GM19193 (cell line): Measurements from ENCODE around the gene OXSR1.

Source experiments
- POLR2A ChIP-seq: IDR thresholded peaks from 4 replicates; pipeline ENCODE4 v1.6.1; 2011; ENCODE audit not compliant: insufficient read depth, insufficient read length; ENCODE audit errors: extremely low read depth

The OXSR1 gene

GRCh38 chr3:38260474-38260873, 95.1 kb downstream of the OXSR1 start:
- TF ChIP-seq POLR2A: no peak

DNA sequence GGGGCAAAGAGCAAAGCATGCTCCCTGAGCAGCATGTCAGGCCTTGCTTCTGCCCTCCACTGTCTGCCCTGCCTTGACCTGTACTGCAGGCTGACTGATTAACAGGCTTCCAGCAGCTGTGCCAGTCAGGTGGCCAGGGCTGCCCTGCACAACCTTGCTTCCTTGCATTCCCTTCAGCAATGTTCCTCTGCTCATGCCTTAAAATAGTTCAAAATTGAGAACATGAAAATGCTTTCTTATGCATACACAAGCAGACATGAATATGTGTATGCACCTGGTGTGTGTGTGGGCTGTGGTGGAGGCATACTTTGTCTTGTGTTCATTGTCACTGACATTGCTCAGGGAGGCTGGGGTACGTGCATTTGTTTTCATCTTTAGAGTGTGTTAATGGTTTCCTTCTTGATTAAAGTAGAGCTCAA, 99.0 kb downstream of the OXSR1 start:
- no peak for TF ChIP-seq POLR2A

DNA sequence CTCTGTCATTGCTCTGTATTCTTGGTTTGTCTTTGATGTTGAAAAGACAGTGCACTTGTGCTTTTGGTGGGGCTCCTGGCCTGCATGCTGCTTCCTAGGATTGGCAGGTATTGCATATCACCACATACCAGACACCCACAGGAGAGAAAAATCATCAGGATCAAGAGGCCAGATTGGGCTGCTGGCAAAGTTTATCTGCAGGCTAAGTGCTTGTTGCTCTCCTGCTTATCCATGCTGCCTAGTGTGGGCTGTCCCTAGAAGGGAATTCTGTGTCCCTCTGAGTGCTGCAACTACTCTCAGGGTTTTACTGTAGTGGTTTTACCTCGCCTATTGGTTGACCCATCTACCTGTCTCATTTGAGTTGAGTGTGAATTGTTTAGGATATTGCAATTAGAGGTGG, 99.4 kb downstream of the OXSR1 start:
- TF ChIP-seq POLR2A: no peak

GRCh38 chr3:38265604-38266307, 100.4 kb downstream of the OXSR1 start, which contains the start of gene SLC22A13:
SLC22A13 (plus strand) TSS chr3:38265812; CDS start chr3:38265861, 49 bp downstream.
- TF ChIP-seq POLR2A: no peak

GRCh38 chr3:38266810-38267209, 101.5 kb downstream of the OXSR1 start:
- no peak for TF ChIP-seq POLR2A

GRCh38 chr3:38267662-38268061, 102.3 kb downstream of the OXSR1 start:
- TF ChIP-seq POLR2A: no peak

GRCh38 chr3:38268087-38268486, 102.8 kb downstream of the OXSR1 start:
- no peak for TF ChIP-seq POLR2A

- TF ChIP-seq POLR2A: no peak
Observed at GRCh38 chr3:38268522-38268921, 103.2 kb downstream of the OXSR1 start.

DNA sequence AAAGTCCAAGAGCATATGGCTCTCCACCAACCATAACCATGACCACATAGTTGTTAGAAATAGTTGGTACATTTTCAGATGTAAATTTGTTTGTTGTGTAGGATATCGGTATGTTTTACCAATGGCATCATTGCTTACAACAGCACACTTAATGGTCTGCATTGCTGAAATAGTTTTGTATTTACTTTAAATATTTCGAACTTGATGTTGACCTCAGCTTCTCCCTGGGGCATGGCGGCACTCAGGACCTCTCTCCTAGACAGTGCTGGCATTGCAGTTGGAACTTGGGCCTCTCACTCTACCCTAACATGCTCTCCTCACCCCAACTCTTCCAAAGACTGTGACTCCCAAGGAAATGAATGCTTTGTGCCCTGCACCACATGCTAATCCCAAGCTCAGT, 105.3 kb downstream of the OXSR1 start:
- TF ChIP-seq POLR2A: no peak

- TF ChIP-seq POLR2A: no peak
Observed at GRCh38 chr3:38271553-38271952, 106.2 kb downstream of the OXSR1 start.

DNA sequence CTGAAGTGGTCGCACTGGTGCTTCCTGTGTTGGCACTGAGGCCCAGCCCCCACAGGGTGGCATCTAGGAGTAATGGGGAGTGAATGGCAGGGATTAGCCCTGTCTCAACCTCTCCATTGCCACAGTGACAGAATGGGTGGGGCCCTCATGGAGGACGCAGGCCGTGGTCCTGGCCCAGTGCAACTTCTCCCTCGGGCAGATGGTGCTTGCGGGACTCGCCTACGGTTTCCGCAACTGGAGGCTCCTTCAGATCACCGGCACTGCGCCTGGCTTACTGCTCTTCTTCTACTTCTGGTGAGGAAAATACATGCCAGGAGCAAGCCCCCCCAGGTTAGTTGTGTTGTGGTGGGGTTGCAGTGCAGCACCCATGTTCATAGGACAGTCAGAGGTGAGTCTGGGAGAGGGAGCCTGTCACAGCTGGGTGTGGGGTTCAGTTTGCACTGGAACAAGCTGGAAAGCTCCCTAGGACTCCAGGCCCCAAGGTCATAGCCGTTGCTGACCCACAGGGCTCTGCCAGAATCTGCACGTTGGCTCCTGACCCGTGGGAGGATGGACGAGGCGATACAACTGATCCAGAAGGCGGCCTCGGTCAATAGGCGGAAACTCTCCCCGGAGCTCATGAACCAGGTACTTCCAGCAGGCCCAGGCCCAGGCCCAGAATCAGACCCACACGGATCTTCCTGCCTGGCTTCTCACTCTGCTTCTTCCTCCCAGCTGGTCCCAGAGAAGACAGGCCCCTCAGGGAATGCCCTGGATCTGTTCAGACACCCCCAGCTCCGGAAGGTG, 109.7 kb downstream of the OXSR1 start:
- TF ChIP-seq POLR2A: no peak

GRCh38 chr3:38275658-38276057, 110.3 kb downstream of the OXSR1 start:
- no peak for TF ChIP-seq POLR2A

GRCh38 chr3:38276081-38276916, 111.0 kb downstream of the OXSR1 start:
- no peak for TF ChIP-seq POLR2A

DNA sequence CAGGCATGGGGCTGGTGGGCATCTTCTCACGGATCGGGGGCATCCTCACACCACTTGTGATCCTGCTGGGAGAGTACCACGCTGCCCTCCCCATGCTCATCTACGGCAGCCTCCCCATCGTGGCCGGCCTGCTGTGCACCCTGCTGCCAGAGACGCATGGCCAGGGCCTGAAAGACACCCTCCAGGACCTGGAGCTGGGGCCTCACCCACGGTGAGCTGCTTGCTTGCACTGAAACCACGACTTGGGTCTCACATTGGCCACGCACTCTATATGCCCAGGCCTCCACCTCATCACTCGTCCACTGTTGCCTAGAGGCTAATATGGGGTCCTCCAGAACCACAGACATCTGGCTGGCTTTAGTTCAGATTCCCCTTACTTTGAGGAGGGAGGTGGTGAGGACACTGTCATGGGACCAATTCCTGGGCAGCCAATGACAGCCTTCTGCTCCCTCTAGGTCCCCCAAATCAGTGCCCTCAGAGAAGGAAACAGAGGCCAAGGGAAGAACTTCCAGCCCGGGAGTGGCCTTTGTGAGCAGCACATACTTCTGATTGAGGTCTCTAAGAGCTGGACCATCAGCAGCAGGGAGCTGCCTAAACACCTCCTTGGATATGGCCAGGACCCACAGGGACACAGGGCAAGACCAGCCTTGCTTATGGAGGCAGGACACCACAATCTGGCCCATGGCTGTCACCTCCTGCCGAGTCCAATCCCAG, 111.7 kb downstream of the OXSR1 start:
- TF ChIP-seq POLR2A: no peak
